HEK293 (cell line): ENCODE measurements around the gene PRKG1.

Source experiments
- CTCF ChIA-PET: fragments of 350-600 bp; formaldehyde crosslinking; extraction: SDS; loops from one replicate; lab custom pipeline; 2021; ENCODE audit warnings: antibody characterized with exemption; lab: Yijun Ruan, JAX
- POLR2A ChIA-PET: fragments of 300-600 bp; formaldehyde crosslinking; extraction: SDS; loops from one replicate; lab custom pipeline; 2020; ENCODE audit warnings: antibody characterized with exemption, inconsistent platforms; lab: Yijun Ruan, JAX
- H3K27ac ChIP-seq: fragments of 200-500 bp; sonication (Bioruptor generic); 2 replicates; pipeline ENCODE4 v1.5.1; 2014; ENCODE audit warnings: low read depth, low read length, control low read depth, inconsistent platforms; ENCODE audit errors: extremely low read depth
- H3K36me3 ChIP-seq, 2 experiments: fragments of 200-500 bp in 1 of 2; sonication (Bioruptor generic) in 1 of 2; 1 replicate in 1 of 2; 2 replicates in 1 of 2; pipeline ENCODE4 v1.5.1; 2014 to 2017; ENCODE audit warnings: inconsistent platforms in 2 of 2, low read length in 2 of 2; ENCODE audit not compliant: control insufficient read depth in 2 of 2, insufficient read depth in 1 of 2
- H3K4me1 ChIP-seq: fragments of 200-500 bp; sonication (Bioruptor generic); 2 replicates; pipeline ENCODE4 v1.5.1; 2014; ENCODE audit warnings: mild to moderate bottlenecking, low read length, inconsistent platforms; ENCODE audit not compliant: control insufficient read depth, insufficient read depth
- H3K4me3 ChIP-seq: 2 replicates; pipeline ENCODE4 v1.5.1; 2011; ENCODE audit warnings: low read depth, mild to moderate bottlenecking, control low read depth, low read length, moderate library complexity
- H3K9me3 ChIP-seq: fragments of 200-500 bp; sonication (Bioruptor generic); 2 replicates; pipeline ENCODE4 v1.5.1; 2014; ENCODE audit warnings: low read depth, low read length, inconsistent platforms; ENCODE audit not compliant: control insufficient read depth, insufficient read depth
- MEIS1 ChIP-seq: sonication (generic); formaldehyde crosslinking; IDR thresholded peaks from 2 replicates; pipeline ENCODE4 v1.8.1; 2022; ENCODE audit warnings: missing genetic modification reagents, mild to moderate bottlenecking, borderline replicate concordance
- TRIM28 ChIP-seq: IDR thresholded peaks from 2 replicates; pipeline ENCODE4 v1.6.1; 2011; ENCODE audit warnings: low read length, control low read depth, borderline replicate concordance
- ZBTB48 ChIP-seq: fragments of 450-650 bp; formaldehyde crosslinking; IDR thresholded peaks from 2 replicates; pipeline ENCODE4 v1.5.1; 2016; ENCODE audit warnings: missing biosample characterization, missing genetic modification characterization
- ZFP37 ChIP-seq: fragments of 450-650 bp; formaldehyde crosslinking; IDR thresholded peaks from 2 replicates; pipeline ENCODE4 v1.5.1; 2016; ENCODE audit warnings: missing biosample characterization, missing genetic modification characterization
- ZNF138 ChIP-seq: fragments of 450-650 bp; formaldehyde crosslinking; IDR thresholded peaks from 2 replicates; pipeline ENCODE4 v1.5.1; 2016; ENCODE audit warnings: missing biosample characterization, missing genetic modification characterization, borderline replicate concordance
- ZNF148 ChIP-seq: fragments of 450-650 bp; formaldehyde crosslinking; IDR thresholded peaks from 2 replicates; pipeline ENCODE4 v1.5.0; 2017; ENCODE audit warnings: missing biosample characterization, missing genetic modification characterization, borderline replicate concordance
- ZNF292 ChIP-seq: fragments of 450-650 bp; formaldehyde crosslinking; IDR thresholded peaks from 2 replicates; pipeline ENCODE4 v1.5.1; 2016; ENCODE audit warnings: low read depth, missing biosample characterization, missing genetic modification characterization, borderline replicate concordance
- ZNF302 ChIP-seq: fragments of 450-650 bp; formaldehyde crosslinking; IDR thresholded peaks from 2 replicates; pipeline ENCODE4 v1.5.1; 2016; ENCODE audit warnings: missing biosample characterization, missing genetic modification characterization, low read depth
- ZNF449 ChIP-seq: fragments of 450-650 bp; formaldehyde crosslinking; IDR thresholded peaks from 2 replicates; pipeline ENCODE4 v1.5.1; 2017; ENCODE audit warnings: missing biosample characterization, mild to moderate bottlenecking, missing genetic modification characterization, moderate library complexity
- ZNF580 ChIP-seq: fragments of 450-650 bp; formaldehyde crosslinking; IDR thresholded peaks from 2 replicates; pipeline ENCODE4 v1.5.1; 2016; ENCODE audit warnings: missing biosample characterization, missing genetic modification characterization
- ZNF777 ChIP-seq: fragments of 450-650 bp; formaldehyde crosslinking; IDR thresholded peaks from 2 replicates; pipeline ENCODE4 v1.5.1; 2017; ENCODE audit warnings: missing biosample characterization, missing genetic modification characterization, borderline replicate concordance
- ZNF830 ChIP-seq: fragments of 450-650 bp; IDR thresholded peaks from 2 replicates; pipeline ENCODE4 v1.5.0; 2018; ENCODE audit warnings: missing biosample characterization, missing genetic modification characterization, low read depth, mild to moderate bottlenecking, moderate library complexity
- ZSCAN16 ChIP-seq: fragments of 450-650 bp; formaldehyde crosslinking; IDR thresholded peaks from 2 replicates; pipeline ENCODE4 v1.5.1; 2016; ENCODE audit warnings: missing biosample characterization, missing genetic modification characterization
- TF ChIP-seq, protein P1 (sequence below): fragments of 450-650 bp; formaldehyde crosslinking; IDR thresholded peaks from 2 replicates; pipeline ENCODE4 v1.5.1; 2016; ENCODE audit warnings: missing biosample characterization, missing genetic modification characterization, borderline replicate concordance
- TF ChIP-seq, protein P2 (sequence below): fragments of 450-650 bp; formaldehyde crosslinking; IDR thresholded peaks from 2 replicates; pipeline ENCODE4 v1.5.1; 2016; ENCODE audit warnings: missing biosample characterization, missing genetic modification characterization, borderline replicate concordance
- TF ChIP-seq, protein P3 (sequence below): fragments of 450-650 bp; formaldehyde crosslinking; IDR thresholded peaks from 2 replicates; pipeline ENCODE4 v1.5.1; 2016; ENCODE audit warnings: missing biosample characterization, missing genetic modification characterization
- TF ChIP-seq, protein P4 (sequence below): fragments of 450-650 bp; formaldehyde crosslinking; IDR thresholded peaks from 2 replicates; pipeline ENCODE4 v1.5.1; 2017; ENCODE audit warnings: missing biosample characterization, missing genetic modification characterization
- TF ChIP-seq, protein P5 (sequence below): fragments of 450-650 bp; formaldehyde crosslinking; IDR thresholded peaks from 2 replicates; pipeline ENCODE4 v1.5.1; 2016; ENCODE audit warnings: missing biosample characterization, missing genetic modification characterization

Gene PRKG1

DNA sequence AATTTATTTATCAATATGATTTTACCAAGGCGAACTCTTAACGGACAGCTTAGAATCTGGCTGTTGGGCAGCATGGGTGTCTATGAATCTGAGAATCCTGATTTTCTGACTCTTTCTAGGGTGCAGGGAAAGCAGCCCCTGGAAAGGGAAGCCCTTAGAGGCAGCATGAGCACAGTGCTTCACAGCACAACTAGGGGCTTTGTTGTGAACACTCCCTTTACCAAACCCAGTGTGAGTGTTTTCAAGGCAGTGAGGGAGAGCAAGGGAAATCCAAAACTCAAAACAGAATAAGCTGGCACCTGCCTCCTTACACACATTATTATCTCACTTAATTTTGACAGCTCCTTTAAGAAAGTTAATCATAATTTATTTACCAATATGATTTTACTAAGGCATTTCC is 741.4 kb downstream of the PRKG1 start:
- Histone ChIP-seq H3K36me3 (no peaks in the 10 kb centered on the region), H3K4me3 (no peak overlapping the region), H3K9me3 (no peaks in the 10 kb centered on the region), H3K27ac (no peak overlapping the region), H3K4me1 (no peaks in the 10 kb centered on the region)
- CTCF ChIA-PET: no interaction called here
- TF ChIP-seq MEIS1 (no peak), ZNF830 (tag by site-specific recombination) (no peak), ZNF292 (tag by site-specific recombination) (no peak), ZNF777 (tag by site-specific recombination) (no peak), ZNF580 (tag by site-specific recombination) (no peak), TRIM28 (no peak), ZBTB48 (tag by site-specific recombination) (no peak), ZNF148 (tag by site-specific recombination) (no peak), ZNF449 (no peak), ZSCAN16 (tag by site-specific recombination) (no peak), ZNF302 (tag by site-specific recombination) (no peak), ZFP37 (tag by site-specific recombination) (no peak), ZNF138 (tag by site-specific recombination) (no peak)
- TF ChIP-seq, protein P1, sequence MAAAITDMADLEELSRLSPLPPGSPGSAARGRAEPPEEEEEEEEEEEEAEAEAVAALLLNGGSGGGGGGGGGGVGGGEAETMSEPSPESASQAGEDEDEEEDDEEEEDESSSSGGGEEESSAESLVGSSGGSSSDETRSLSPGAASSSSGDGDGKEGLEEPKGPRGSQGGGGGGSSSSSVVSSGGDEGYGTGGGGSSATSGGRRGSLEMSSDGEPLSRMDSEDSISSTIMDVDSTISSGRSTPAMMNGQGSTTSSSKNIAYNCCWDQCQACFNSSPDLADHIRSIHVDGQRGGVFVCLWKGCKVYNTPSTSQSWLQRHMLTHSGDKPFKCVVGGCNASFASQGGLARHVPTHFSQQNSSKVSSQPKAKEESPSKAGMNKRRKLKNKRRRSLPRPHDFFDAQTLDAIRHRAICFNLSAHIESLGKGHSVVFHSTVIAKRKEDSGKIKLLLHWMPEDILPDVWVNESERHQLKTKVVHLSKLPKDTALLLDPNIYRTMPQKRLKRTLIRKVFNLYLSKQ (tag by site-specific recombination): no peak
- TF ChIP-seq, protein P2, sequence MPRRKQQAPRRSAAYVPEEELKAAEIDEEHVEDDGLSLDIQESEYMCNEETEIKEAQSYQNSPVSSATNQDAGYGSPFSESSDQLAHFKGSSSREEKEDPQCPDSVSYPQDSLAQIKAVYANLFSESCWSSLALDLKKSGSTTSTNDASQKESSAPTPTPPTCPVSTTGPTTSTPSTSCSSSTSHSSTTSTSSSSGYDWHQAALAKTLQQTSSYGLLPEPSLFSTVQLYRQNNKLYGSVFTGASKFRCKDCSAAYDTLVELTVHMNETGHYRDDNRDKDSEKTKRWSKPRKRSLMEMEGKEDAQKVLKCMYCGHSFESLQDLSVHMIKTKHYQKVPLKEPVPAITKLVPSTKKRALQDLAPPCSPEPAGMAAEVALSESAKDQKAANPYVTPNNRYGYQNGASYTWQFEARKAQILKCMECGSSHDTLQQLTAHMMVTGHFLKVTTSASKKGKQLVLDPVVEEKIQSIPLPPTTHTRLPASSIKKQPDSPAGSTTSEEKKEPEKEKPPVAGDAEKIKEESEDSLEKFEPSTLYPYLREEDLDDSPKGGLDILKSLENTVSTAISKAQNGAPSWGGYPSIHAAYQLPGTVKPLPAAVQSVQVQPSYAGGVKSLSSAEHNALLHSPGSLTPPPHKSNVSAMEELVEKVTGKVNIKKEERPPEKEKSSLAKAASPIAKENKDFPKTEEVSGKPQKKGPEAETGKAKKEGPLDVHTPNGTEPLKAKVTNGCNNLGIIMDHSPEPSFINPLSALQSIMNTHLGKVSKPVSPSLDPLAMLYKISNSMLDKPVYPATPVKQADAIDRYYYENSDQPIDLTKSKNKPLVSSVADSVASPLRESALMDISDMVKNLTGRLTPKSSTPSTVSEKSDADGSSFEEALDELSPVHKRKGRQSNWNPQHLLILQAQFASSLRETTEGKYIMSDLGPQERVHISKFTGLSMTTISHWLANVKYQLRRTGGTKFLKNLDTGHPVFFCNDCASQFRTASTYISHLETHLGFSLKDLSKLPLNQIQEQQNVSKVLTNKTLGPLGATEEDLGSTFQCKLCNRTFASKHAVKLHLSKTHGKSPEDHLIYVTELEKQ: no peak
- TF ChIP-seq, protein P3, sequence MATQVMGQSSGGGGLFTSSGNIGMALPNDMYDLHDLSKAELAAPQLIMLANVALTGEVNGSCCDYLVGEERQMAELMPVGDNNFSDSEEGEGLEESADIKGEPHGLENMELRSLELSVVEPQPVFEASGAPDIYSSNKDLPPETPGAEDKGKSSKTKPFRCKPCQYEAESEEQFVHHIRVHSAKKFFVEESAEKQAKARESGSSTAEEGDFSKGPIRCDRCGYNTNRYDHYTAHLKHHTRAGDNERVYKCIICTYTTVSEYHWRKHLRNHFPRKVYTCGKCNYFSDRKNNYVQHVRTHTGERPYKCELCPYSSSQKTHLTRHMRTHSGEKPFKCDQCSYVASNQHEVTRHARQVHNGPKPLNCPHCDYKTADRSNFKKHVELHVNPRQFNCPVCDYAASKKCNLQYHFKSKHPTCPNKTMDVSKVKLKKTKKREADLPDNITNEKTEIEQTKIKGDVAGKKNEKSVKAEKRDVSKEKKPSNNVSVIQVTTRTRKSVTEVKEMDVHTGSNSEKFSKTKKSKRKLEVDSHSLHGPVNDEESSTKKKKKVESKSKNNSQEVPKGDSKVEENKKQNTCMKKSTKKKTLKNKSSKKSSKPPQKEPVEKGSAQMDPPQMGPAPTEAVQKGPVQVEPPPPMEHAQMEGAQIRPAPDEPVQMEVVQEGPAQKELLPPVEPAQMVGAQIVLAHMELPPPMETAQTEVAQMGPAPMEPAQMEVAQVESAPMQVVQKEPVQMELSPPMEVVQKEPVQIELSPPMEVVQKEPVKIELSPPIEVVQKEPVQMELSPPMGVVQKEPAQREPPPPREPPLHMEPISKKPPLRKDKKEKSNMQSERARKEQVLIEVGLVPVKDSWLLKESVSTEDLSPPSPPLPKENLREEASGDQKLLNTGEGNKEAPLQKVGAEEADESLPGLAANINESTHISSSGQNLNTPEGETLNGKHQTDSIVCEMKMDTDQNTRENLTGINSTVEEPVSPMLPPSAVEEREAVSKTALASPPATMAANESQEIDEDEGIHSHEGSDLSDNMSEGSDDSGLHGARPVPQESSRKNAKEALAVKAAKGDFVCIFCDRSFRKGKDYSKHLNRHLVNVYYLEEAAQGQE (tag by site-specific recombination): no peak
- TF ChIP-seq, protein P4, sequence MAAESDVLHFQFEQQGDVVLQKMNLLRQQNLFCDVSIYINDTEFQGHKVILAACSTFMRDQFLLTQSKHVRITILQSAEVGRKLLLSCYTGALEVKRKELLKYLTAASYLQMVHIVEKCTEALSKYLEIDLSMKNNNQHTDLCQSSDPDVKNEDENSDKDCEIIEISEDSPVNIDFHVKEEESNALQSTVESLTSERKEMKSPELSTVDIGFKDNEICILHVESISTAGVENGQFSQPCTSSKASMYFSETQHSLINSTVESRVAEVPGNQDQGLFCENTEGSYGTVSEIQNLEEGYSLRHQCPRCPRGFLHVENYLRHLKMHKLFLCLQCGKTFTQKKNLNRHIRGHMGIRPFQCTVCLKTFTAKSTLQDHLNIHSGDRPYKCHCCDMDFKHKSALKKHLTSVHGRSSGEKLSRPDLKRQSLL (tag by site-specific recombination): no peak
- TF ChIP-seq, protein P5, sequence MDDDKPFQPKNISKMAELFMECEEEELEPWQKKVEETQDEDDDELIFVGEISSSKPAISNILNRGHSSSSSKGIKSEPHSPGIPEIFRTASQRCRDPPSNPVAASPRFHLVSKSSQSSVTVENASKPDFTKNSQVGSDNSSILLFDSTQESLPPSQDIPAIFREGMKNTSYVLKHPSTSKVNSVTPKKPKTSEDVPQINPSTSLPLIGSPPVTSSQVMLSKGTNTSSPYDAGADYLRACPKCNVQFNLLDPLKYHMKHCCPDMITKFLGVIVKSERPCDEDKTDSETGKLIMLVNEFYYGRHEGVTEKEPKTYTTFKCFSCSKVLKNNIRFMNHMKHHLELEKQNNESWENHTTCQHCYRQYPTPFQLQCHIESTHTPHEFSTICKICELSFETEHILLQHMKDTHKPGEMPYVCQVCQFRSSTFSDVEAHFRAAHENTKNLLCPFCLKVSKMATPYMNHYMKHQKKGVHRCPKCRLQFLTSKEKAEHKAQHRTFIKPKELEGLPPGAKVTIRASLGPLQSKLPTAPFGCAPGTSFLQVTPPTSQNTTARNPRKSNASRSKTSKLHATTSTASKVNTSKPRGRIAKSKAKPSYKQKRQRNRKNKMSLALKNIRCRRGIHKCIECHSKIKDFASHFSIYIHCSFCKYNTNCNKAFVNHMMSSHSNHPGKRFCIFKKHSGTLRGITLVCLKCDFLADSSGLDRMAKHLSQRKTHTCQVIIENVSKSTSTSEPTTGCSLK (tag by site-specific recombination): no peak
- POLR2A ChIA-PET: no interaction called here
